SK-N-SH (cell line): ENCODE measurements around the gene PKP1. TPM values are rescaled to one million over a fixed set of nuclear protein-coding genes. Genes with fewer than 3 reads are reported as not detected.

Experiments
- CTCF ChIA-PET: fragments of 300-600, 350-600 bp; formaldehyde crosslinking; extraction: SDS; loops from one replicate; lab custom pipeline; 2021; lab: Yijun Ruan, JAX
- POLR2A ChIA-PET: fragments of 350-600 bp; sonication (Branson Sonifier 250); formaldehyde crosslinking; extraction: SDS; loops from one replicate; lab custom pipeline; 2020; ENCODE audit warnings: antibody characterized with exemption, inconsistent platforms; lab: Yijun Ruan, JAX
- DNase-seq: peaks from one replicate; pipeline ENCODE4 v3.0.0; 2012
- H2AFZ ChIP-seq: fragments of 200-600 bp; sonication (generic); 2 replicates; pipeline ENCODE4 v1.8.1; 2016; ENCODE audit warnings: antibody characterized with exemption, mild to moderate bottlenecking, low read depth
- H3F3A ChIP-seq: fragments of 200-600 bp; sonication (generic); replicated peaks from 2 replicates; pipeline ENCODE3; 2016; ENCODE audit warnings: antibody characterized with exemption, mild to moderate bottlenecking; ENCODE audit not compliant: insufficient read depth
- H3K27ac ChIP-seq, 2 experiments: fragments of 200-500 bp in 1 of 2; fragments of 200-600 bp in 1 of 2; sonication (Bioruptor generic) in 1 of 2; sonication (generic), shearing (Covaris generic) in 1 of 2; 2 replicates each; pipeline versions ENCODE4 v1.5.1 to v1.6.1; 2014 to 2016; ENCODE audit warnings: low read depth in 2 of 2, inconsistent platforms in 1 of 2, low read length in 1 of 2, mild to moderate bottlenecking in 1 of 2, mixed read lengths in 1 of 2
- H3K27me3 ChIP-seq: fragments of 200-600 bp; sonication (generic), shearing (Covaris generic); 2 replicates; pipeline ENCODE4 v1.6.1; 2016; ENCODE audit warnings: mixed run types; ENCODE audit not compliant: insufficient read depth
- H3K36me3 ChIP-seq, 2 experiments: fragments of 200-500 bp in 1 of 2; fragments of 200-600 bp in 1 of 2; sonication (Bioruptor generic) in 1 of 2; sonication (generic) in 1 of 2; replicated peaks in 1 of 2; 2 replicates each; pipeline versions ENCODE3 to v1.5.1; 2014 to 2016; ENCODE audit warnings: low read length in 1 of 2, mild to moderate bottlenecking in 1 of 2; ENCODE audit not compliant: insufficient read depth in 2 of 2, control insufficient read depth in 1 of 2
- H3K4me1 ChIP-seq, 2 experiments: fragments of 200-500 bp in 1 of 2; fragments of 200-600 bp in 1 of 2; sonication (Bioruptor generic) in 1 of 2; sonication (generic), shearing (Covaris generic) in 1 of 2; 2 replicates each; pipeline versions ENCODE4 v1.5.1 to v1.6.1; 2014 to 2016; ENCODE audit warnings: low read depth in 1 of 2, low read length in 1 of 2, mixed run types in 1 of 2; ENCODE audit not compliant: insufficient read depth in 2 of 2, control insufficient read depth in 1 of 2
- H3K4me2 ChIP-seq: fragments of 200-600 bp; sonication (generic), shearing (Covaris generic); 2 replicates; pipeline ENCODE4 v1.6.1; 2017; ENCODE audit warnings: mixed run types
- H3K4me3 ChIP-seq, 2 experiments: fragments of 200-500 bp in 1 of 2; fragments of 200-600 bp in 1 of 2; sonication (Bioruptor generic) in 1 of 2; sonication (generic), shearing (Covaris generic) in 1 of 2; 2 replicates each; pipeline versions ENCODE4 v1.5.1 to v1.8.1; 2014 to 2016; ENCODE audit warnings: low read depth in 2 of 2, inconsistent platforms in 1 of 2, low read length in 1 of 2, mild to moderate bottlenecking in 1 of 2, mixed read lengths in 1 of 2, moderate library complexity in 1 of 2
- H3K79me2 ChIP-seq: fragments of 200-600 bp; sonication (generic); 2 replicates; pipeline ENCODE4 v1.8.1; 2017; ENCODE audit warnings: mild to moderate bottlenecking; ENCODE audit not compliant: insufficient read depth
- H3K9ac ChIP-seq: fragments of 200-600 bp; sonication (generic); 2 replicates; pipeline ENCODE4 v1.6.1; 2017; ENCODE audit warnings: mixed run types
- H3K9me2 ChIP-seq: fragments of 200-600 bp; sonication (generic); 2 replicates; pipeline ENCODE4 v1.6.1; 2017; ENCODE audit warnings: mixed run types
- H3K9me3 ChIP-seq: fragments of 200-600 bp; sonication (generic); 2 replicates; pipeline ENCODE4 v1.6.1; 2017; ENCODE audit warnings: mixed run types, mild to moderate bottlenecking, moderate library complexity
- H4K20me1 ChIP-seq: fragments of 200-600 bp; sonication (generic); 2 replicates; pipeline ENCODE4 v1.6.1; 2017; ENCODE audit warnings: mild to moderate bottlenecking, mixed run types; ENCODE audit not compliant: insufficient read depth
- EZH2phosphoT487 ChIP-seq: fragments of 200-600 bp; sonication (generic); IDR thresholded peaks from 2 replicates; pipeline ENCODE4 v1.6.1; 2017; ENCODE audit warnings: low read depth, mixed run types, mild to moderate bottlenecking, antibody characterized with exemption, moderate library complexity, borderline replicate concordance
- FOXJ3 ChIP-seq: sonication (generic); formaldehyde crosslinking; IDR thresholded peaks from 2 replicates; pipeline ENCODE4 v1.5.1; 2020; ENCODE audit warnings: mild to moderate bottlenecking, missing genetic modification reagents
- FOXM1 ChIP-seq: IDR thresholded peaks from 2 replicates; pipeline ENCODE4 v1.4.0; 2012; ENCODE audit warnings: low read depth, mild to moderate bottlenecking
- MAX ChIP-seq: IDR thresholded peaks from 2 replicates; pipeline ENCODE4 v1.4.0; 2012; ENCODE audit warnings: low read depth
- POLR2AphosphoS5 ChIP-seq: IDR thresholded peaks from 2 replicates; pipeline ENCODE4 v1.6.1; 2012; ENCODE audit warnings: low read depth, low read length
- RCOR1 ChIP-seq: fragments of 150-350 bp; IDR thresholded peaks from 2 replicates; pipeline ENCODE4 v1.6.1; 2017; ENCODE audit warnings: antibody characterized with exemption, low read length
- RFX5 ChIP-seq: IDR thresholded peaks from 2 replicates; pipeline ENCODE4 v1.6.1; 2012; ENCODE audit warnings: mild to moderate bottlenecking, improper control_type of control experiment, low read length
- SIN3A ChIP-seq: IDR thresholded peaks from 2 replicates; pipeline ENCODE4 v1.6.1; 2012; ENCODE audit warnings: low read depth, mild to moderate bottlenecking, low read length, moderate library complexity, borderline replicate concordance
- SMC3 ChIP-seq: IDR thresholded peaks from 2 replicates; pipeline ENCODE4 v1.6.1; 2012; ENCODE audit warnings: low read depth, low read length, improper control_type of control experiment
- TEAD4 ChIP-seq: IDR thresholded peaks from 2 replicates; pipeline ENCODE4 v1.4.0; 2012; ENCODE audit warnings: mild to moderate bottlenecking, borderline replicate concordance; ENCODE audit not compliant: insufficient read depth
- WGBS: methylation state at CpG from one replicate; pipeline ENCODE4 v1.1.6; 2017; ENCODE audit warnings: low lambda C conversion rate; 5-methylcytosine and 5-hydroxymethylcytosine counted together
- polyA plus RNA-seq, 3 experiments: library from polyadenylated mRNA; depleted of rRNA; stranded (reverse); fragments of >200 nt; gene quantifications; 2 replicates each; pipeline ENCODE4 v1.2.3, GENCODE V29; 2012
- TF ChIP-seq, protein P1 (sequence below): fragments of 200-600 bp; sonication (generic); IDR thresholded peaks from 2 replicates; pipeline ENCODE4 v1.6.1; 2017; ENCODE audit warnings: antibody characterized with exemption, mild to moderate bottlenecking, moderate library complexity
- TF ChIP-seq, protein P2 (sequence below): IDR thresholded peaks from 2 replicates; pipeline ENCODE4 v1.4.0; 2012; ENCODE audit warnings: low read depth, borderline replicate concordance

PKP1 gene
- polyA plus RNA-seq, 1 of the 3 experiments (the other 2 are of a cell fraction): not detected

- WGBS: 73% methylated on average over 4 of the region's 4 CpGs
- Histone ChIP-seq H3K4me2 (no peak overlapping the region), H3K4me1 (peaks cover 0 to 2% of the 10 kb centered on the region in 2 experiments; a peak in 1 of 4 replicates), H3K36me3 (no peaks in the 10 kb centered on the region), H3K27me3 (peaks cover 3% of the 10 kb centered on the region; the same call in 1 of the 2 replicates), H3K9ac (no peak overlapping the region), H3K79me2 (no peaks in the 10 kb centered on the region), H4K20me1 (no peaks in the 10 kb centered on the region), H3K9me2 (no peaks in the 10 kb centered on the region), H3K4me3 (no peak overlapping the region), H3F3A (no peaks in the 10 kb centered on the region), H3K9me3 (no peaks in the 10 kb centered on the region), H3K27ac (no peak overlapping the region), H2AFZ (no peak overlapping the region)
- ChIA-PET POLR2A (no interaction called here), CTCF (interaction anchor here (1.0 to 17.5 kb wide), 10 partner anchors 10 to 107 kb away, joined by 3 to 329 read pairs (median 28); no protein-coding TSS in a partner anchor)
- TF ChIP-seq, protein P1, sequence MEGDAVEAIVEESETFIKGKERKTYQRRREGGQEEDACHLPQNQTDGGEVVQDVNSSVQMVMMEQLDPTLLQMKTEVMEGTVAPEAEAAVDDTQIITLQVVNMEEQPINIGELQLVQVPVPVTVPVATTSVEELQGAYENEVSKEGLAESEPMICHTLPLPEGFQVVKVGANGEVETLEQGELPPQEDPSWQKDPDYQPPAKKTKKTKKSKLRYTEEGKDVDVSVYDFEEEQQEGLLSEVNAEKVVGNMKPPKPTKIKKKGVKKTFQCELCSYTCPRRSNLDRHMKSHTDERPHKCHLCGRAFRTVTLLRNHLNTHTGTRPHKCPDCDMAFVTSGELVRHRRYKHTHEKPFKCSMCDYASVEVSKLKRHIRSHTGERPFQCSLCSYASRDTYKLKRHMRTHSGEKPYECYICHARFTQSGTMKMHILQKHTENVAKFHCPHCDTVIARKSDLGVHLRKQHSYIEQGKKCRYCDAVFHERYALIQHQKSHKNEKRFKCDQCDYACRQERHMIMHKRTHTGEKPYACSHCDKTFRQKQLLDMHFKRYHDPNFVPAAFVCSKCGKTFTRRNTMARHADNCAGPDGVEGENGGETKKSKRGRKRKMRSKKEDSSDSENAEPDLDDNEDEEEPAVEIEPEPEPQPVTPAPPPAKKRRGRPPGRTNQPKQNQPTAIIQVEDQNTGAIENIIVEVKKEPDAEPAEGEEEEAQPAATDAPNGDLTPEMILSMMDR: no peak
- TF ChIP-seq MAX (no peak), RFX5 (no peak), TEAD4 (no peak), POLR2AphosphoS5 (no peak), SMC3 (no peak), EZH2phosphoT487 (no peak), FOXJ3 (CRISPR knock-in tag) (no peak), FOXM1 (no peak), RCOR1 (no peak), SIN3A (no peak)
- TF ChIP-seq, protein P2, sequence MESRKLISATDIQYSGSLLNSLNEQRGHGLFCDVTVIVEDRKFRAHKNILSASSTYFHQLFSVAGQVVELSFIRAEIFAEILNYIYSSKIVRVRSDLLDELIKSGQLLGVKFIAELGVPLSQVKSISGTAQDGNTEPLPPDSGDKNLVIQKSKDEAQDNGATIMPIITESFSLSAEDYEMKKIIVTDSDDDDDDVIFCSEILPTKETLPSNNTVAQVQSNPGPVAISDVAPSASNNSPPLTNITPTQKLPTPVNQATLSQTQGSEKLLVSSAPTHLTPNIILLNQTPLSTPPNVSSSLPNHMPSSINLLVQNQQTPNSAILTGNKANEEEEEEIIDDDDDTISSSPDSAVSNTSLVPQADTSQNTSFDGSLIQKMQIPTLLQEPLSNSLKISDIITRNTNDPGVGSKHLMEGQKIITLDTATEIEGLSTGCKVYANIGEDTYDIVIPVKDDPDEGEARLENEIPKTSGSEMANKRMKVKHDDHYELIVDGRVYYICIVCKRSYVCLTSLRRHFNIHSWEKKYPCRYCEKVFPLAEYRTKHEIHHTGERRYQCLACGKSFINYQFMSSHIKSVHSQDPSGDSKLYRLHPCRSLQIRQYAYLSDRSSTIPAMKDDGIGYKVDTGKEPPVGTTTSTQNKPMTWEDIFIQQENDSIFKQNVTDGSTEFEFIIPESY: no peak
- DNase-seq: no peak
These were observed 75.3 kb downstream of the PKP1 start for GRCh38 chr1:201358596-201358995.
